GM19372 (cell line): ENCODE results near the gene TLE2.
"Not testable (repeated sequence)": the region's sequence is repeated elsewhere in the genome, so short reads cannot be mapped to it uniquely, and the experiment has no call there.

ENCODE experiments used
- ATAC-seq: cut with Tn5 transposase; IDR thresholded peaks from one replicate; pipeline ENCODE4 v1.9.1; 2021; ENCODE audit warnings: mild to moderate bottlenecking, low read depth, moderate library complexity; ENCODE audit not compliant: unreplicated experiment

Gene TLE2

GRCh38 chr19:2988568-2988967 lies 40.5 kb downstream of the TLE2 start:
- no peak for ATAC-seq

- ATAC-seq, result no peak
Observed at GRCh38 chr19:2987797-2988196, 41.3 kb downstream of the TLE2 start.

GRCh38 chr19:2986951-2987524 lies 42.0 kb downstream of the TLE2 start:
- no peak for ATAC-seq

- ATAC-seq, result no peak
Observed at GRCh38 chr19:2984215-2984528, 44.9 kb downstream of the TLE2 start.

DNA sequence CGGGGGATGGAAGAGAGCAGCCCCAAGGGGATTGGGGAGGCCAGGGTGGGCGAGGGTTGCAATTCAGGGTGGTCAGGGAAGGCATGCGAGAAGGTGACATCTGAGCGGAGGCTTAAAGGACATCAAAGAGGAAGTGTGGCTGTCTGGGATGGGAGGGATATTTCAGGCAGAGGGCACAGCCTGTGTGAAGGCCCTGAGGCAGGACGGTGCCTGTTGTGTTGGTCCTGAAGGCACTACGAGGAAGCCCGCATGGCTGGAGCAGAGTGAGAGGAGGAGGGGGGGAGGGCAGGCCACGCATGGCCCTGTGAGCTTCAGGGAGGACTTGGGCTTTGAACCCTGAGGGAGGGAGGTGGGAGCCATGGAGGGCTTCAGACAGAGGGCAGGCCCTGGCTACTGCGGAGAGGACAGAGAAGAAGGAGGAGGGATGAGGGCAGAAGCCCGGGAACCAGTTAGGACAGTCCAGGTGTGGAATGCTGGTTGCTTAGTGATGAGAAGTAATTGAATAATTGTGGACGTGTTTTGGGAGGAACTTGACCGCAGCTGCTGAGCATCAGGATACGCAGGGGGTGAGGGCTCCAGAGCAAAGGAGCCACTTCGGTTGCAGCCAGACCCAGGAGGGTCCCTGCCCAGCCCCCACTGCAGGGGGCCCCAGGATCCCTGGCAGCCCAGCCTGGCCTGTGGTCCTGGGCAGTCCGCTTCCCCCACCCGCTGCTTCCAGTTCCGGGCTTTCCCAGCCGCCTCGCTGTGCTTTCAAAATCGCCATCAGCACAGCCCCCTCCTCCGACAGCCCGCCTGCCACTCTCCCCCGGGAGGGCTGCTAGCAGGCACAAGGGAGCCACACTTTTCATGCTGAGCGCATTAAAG lies 45.5 kb downstream of the TLE2 start:
- no peak for ATAC-seq

GRCh38 chr19:2982983-2983350 lies 46.1 kb downstream of the TLE2 start:
- no peak for ATAC-seq

DNA sequence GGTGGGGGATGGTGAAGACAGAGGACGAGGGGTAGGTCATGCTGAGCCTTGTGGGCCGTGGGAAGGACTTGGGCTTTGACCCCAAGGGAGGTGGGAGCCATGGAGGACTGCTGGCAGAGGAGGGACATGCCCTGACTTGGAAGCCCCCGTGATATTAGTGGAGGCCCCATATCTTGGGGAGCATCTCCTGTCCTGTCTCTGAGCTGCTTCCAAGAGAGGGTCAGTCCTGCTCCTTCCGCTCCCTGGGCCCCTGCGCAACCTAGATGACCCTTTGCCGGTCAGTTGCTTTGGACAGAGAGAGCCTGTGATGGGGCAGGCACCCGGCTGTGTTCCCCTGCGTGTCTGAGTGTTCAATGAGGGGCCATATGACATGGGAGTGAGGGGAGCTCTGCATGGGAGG lies 46.5 kb downstream of the TLE2 start:
- no peak for ATAC-seq

- ATAC-seq, result no peak
Observed at GRCh38 chr19:2981898-2982297, 47.2 kb downstream of the TLE2 start.

- no peak for ATAC-seq
Observed at GRCh38 chr19:2978772-2979171, 50.3 kb downstream of the TLE2 start.

DNA sequence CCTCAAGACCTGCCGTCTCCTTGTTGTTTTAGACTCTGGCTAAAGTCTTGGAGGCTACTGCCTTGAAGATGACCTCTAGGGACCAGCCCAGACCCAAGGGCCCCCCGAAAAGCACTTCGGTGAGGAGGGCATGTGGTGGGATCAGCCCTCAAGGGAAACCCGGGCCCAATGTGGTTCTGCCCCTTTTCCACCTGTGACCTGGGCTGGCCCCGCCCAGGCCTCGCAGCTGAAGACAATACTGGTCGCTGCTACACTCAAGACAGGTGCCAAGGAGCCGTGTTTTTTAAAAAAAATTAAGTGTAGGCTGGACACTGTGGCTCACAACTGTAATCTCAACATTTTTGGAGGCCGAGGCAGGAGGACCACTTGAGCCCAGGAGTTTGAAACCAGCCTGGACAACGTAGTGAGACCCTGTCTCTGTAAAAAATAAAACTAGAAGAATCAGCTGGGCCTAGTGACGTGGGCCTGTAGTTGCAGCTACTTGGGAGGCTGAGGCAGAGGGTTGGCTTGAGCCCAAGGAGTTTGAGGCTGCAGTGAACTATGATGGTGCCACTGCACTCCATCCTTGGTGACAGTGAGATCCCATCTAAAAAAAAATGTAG lies 50.8 kb downstream of the TLE2 start:
- no peak for ATAC-seq

DNA sequence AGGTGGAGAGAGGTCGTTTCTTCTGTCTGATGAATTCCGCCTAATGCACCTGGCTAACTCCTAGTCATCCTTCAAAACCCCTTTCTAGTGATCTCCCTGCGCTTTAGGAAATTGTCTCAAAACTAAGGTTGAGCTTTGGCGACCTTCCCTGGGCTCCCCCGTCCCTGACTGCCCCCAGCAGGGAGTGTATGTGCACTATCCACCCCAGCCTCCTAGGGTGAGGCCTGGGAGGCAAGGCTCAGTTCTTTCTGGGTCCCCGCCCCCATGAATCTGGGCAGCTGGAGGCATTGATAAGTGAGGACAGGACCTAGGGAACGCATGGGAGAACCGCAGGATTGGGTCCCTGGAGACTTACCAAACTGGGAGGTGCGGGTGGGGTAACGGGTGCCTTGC lies 51.3 kb downstream of the TLE2 start:
- no peak for ATAC-seq

- peak; percentile 94 for ATAC-seq
Observed at GRCh38 chr19:2977001-2977745, 51.9 kb downstream of the TLE2 start, which contains the start of gene TLE6. TLE6 (plus strand) TSS chr19:2977564; CDS start chr19:2978234, 670 bp downstream.

DNA sequence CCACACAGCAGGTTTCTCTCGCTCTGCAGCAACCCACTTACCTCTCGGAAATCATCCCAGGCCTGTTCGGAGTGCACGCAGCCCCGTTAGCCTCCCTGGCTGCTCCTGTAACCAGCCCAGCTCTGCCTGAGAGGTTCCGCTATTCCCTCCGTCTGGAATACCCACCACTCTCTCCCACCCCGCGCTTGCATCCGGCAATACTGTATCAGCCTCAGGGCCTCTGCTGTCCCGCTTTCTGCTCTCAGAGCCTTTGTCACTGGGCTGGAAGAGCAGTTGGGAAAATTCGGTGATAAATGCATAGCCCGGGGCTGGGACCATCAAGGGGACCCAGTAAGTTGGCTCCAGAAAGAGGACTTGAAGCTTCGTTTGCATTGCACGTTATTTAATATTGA lies 52.5 kb downstream of the TLE2 start:
- ATAC-seq, result no peak

- ATAC-seq, result no peak
Observed at GRCh38 chr19:2974342-2975041, 54.6 kb downstream of the TLE2 start.

DNA sequence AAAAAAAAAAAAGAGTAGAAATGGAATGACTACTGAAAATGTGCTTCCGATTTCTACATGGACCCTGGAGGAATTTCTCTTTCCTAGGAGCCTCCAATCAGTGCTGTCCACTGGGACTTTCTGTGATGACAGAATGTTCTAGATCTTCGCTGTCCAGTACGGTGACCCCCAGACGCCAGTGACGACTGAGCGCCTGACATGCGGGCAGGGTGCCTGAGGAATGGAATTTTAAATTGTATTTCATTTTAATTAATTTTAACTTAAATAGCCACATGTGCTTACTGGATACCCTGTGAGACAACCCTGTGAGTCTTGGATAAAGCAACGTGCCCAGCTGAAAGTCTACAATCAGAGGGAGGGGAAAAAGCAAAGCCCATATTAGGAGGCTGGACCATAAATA lies 55.9 kb downstream of the TLE2 start:
- ATAC-seq, result no peak

- no peak for ATAC-seq
Observed at GRCh38 chr19:2970201-2970835, 58.8 kb downstream of the TLE2 start.

DNA sequence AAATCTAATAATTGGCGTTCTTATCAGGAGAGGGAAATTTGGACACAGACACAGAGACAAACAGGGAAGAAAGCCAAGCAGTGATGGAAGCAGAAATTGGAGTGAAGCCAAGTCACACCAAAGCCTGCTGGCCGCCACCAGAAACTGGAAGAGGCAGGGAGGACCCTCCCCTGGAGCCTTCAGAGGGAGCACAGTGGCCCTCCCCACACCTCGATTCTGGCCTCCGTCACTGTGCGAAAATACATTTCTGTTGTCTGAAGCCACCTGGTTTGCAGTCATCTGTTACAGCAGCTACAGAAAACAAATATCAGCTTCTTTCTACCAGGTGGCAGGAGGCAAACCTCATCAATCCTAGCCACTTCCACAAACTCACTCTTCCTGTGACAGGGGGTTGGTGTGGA lies 60.0 kb downstream of the TLE2 start:
- no peak for ATAC-seq

GRCh38 chr19:2967972-2968371 lies 61.1 kb downstream of the TLE2 start:
- ATAC-seq, result no peak

DNA sequence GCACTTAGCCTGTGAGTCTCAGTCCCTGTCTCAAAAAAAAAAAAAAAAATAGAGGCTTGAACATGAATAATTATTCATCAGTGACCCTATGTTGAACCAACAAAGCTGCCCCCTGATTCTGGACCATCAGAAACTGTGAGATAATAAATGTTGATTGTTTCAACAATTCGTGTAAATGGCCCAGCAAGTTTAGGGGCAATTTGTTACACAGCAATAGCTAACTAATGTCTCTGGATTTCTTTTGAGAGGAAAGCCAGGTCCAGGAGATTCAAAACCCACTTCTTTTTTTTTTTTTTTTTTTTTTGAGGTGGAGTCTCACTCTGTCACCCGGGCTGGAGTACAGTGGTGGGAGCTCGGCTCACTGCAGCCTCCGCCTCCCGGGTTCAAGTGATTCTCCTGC lies 64.2 kb downstream of the TLE2 start:
- no peak for ATAC-seq

GRCh38 chr19:2963631-2964030 lies 65.4 kb downstream of the TLE2 start:
- not testable (repeated sequence) for ATAC-seq
